HG03565 (cell line): ENCODE measurements around the gene HYAL2.

Source experiments
- ATAC-seq: cut with Tn5 transposase; IDR thresholded peaks from one replicate; pipeline ENCODE4 v1.9.1; 2021; ENCODE audit warnings: mild to moderate bottlenecking, moderate library complexity; ENCODE audit not compliant: unreplicated experiment

HYAL2 gene

GRCh38 chr3:50322386-50323091, at the start of gene HYAL2:
TSS of gene HYAL2 (minus strand) at chr3:50322745. CDS start at chr3:50320489, 2,256 bp downstream.
- ATAC-seq: no peak

DNA sequence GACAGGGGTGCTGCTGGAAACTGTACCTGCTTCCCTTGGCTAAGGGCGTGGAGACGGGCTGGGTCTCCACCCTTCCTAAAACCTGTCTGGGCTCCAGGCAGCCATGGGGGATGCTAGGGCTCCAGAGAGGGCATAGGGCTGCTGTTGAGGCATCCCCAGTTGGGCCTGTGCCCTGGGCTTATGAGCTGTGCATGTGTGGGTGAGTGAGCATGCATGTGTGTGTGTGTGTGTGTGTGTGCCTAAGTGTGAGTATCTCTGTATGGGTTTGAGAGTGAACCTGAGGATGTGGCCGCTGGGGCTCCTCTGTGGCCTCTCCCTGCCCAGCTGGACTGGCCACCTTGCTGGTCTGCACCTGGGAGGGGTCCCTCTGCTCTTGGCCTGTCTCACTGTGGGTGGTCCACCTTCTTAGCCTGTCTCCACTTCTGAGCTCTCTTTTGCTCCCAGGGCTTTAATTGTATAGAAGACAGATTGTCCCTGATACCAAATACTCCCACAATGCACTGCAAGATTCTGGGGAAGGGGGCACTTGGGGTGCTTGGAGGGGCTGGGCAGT, 48.7 kb upstream of the HYAL2 start:
- no peak for ATAC-seq

GRCh38 chr3:50370594-50370993, 48.0 kb upstream of the HYAL2 start:
- ATAC-seq: no peak

DNA sequence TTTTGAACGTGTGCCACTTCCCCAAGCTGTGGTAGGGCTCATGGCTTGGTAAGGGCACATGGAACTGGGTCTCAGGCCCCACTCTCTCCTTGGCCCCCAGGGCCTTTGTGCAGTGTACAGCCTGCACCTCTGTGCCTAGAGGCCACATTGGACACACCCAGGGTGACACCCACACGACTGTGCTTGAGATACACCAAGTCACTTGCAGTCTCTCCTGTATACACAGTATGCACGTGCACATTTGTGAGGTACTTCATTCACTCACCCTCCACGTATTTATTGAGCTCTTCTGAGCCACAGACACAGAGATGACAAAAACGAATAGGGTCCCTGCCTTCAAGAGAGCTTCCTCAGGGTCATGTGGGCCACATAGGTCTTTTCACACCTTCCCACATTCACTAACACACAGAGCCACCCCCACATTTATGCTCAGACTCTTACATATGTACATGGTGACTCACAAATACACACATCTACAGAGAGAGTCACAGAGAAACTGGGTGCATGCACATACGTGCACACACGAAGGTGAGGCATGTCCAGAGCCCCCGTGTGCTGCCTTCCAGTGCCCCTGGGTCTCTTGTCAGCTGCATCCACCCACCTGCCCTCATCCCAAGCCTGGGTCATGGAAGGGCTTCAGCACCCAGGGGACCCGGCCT, 46.6 kb upstream of the HYAL2 start:
- ATAC-seq: no peak

- ATAC-seq: no peak
Measured at GRCh38 chr3:50365842-50366220, 43.3 kb upstream of the HYAL2 start.

- ATAC-seq: peak; percentile 70
Measured at GRCh38 chr3:50365080-50365841, 42.7 kb upstream of the HYAL2 start.

DNA sequence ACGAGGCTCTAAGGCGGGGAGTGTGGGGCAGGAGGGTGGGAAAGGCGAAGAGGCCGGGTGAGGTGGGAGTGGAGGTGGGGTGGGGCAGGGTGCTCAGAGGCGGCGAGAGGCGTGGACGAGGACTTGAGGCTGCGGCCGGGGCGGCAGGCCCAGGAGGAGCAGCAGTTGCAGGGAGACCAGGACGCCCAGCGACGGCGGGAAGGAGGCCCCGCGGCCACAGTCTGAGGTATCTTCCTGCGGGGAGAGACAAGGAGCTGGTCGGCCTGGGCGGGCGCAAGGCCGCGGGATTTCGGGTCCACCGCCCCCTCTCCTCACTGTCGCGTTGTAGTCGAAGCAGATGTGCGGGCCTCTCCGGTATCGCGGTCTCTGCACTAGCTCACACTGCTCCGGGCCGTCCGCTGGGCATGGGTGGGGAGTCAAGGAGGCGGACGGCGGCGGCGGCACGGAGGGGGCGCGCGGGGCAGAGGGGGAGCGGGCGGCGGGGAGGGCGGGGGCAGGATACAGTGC, 42.1 kb upstream of the HYAL2 start:
- no peak for ATAC-seq

DNA sequence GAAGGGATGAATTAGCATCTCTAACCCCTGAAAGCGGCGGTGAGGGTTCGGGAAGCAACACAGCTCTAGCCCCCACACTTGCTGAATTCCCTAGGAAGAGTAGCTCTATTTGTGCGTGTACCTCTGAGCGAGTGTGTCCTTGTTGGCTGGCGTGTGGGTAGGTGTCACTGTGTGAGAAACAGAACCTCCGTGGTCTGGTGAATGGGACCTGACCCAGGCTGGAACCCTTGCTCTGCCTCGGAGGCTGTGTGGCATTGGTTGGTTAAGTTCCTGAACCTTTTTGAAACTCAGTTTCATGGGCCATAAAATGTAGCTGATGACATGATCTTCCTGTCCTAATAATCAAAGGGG, 37.2 kb upstream of the HYAL2 start:
- peak; percentile 4 for ATAC-seq

GRCh38 chr3:50358911-50359759, 36.6 kb upstream of the HYAL2 start, which contains the start of gene TMEM115:
TSS of gene TMEM115 (minus strand) at chr3:50359521. CDS start at chr3:50359063, 458 bp downstream.
- peak; percentile 93 for ATAC-seq

GRCh38 chr3:50358355-50358910, 35.9 kb upstream of the HYAL2 start:
- ATAC-seq: no peak

DNA sequence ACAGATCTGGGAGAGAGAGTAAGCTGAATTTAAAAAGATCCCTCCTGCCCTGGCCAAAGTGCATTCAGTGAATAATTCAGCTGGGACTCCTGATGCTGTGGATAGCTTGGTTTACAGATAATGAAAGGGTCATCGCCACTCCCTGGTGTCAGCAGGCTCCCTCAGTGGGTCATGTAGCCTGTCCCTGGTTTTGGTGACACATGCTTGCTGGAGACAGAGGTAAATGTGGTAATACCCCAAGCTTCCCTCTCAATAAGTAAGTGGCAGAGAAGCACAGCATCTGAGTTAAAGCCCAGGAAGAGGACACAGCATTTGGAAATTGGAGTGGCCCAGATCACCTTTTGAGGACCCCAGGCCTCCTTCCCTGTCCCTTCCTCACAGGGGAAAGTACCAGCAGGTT, 34.9 kb upstream of the HYAL2 start:
- ATAC-seq: no peak

DNA sequence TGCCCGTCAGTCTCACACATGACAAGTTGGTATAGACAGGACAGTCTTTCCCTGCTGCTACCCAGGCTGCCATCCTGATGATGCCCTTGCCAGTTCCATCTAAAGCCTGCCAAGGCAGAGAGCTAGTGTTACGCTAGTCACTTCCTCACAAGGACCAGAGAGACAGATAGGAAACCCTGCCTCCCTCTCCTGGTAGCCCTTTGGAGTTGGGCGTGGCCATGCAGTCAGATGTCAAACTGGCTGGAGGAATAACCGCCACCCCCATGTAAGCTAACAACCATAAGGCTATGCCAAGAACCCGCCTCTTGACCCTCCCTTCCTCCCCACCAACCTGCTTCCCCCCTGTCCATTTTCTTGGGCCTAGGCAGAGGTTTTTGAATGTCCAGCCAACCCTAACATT, 34.0 kb upstream of the HYAL2 start:
- no peak for ATAC-seq

DNA sequence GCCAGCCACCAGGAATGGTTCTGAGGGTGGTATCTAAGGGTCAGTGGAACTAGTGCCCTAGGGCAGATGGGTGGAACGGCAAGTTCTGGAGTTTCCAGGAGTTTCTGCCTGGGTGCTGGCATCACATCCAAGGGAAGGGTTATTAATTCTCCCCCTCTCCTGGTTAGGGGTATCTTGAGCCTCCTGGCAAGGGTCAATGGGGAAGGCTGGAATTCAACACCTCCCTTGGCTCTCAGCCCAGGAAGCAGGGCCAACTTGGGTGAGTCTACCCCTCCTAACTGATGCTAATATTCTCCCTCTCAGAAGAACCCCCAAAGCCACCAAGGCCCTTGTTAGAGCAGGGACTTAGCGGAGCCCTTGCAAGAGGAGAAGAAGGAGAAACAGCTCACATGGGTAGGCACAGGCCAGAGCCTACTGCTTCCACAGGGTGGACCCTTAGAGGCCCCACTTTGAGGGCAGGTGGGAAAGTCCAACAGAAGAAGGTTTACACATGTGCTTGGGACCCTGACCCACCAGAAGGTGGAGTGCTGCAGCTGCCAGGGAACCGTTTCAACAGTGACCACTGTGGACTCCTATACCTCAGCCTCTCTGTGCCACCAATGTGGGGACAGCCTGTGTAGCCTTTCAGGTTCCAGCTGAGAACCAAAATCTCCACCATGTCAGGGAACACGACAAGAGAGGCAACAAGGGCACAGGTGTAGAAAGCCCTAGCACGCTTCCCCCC, 33.4 kb upstream of the HYAL2 start:
- ATAC-seq: no peak

- no peak for ATAC-seq
Measured at GRCh38 chr3:50354850-50355249, 32.3 kb upstream of the HYAL2 start.

GRCh38 chr3:50354186-50354764, 31.7 kb upstream of the HYAL2 start:
- no peak for ATAC-seq

DNA sequence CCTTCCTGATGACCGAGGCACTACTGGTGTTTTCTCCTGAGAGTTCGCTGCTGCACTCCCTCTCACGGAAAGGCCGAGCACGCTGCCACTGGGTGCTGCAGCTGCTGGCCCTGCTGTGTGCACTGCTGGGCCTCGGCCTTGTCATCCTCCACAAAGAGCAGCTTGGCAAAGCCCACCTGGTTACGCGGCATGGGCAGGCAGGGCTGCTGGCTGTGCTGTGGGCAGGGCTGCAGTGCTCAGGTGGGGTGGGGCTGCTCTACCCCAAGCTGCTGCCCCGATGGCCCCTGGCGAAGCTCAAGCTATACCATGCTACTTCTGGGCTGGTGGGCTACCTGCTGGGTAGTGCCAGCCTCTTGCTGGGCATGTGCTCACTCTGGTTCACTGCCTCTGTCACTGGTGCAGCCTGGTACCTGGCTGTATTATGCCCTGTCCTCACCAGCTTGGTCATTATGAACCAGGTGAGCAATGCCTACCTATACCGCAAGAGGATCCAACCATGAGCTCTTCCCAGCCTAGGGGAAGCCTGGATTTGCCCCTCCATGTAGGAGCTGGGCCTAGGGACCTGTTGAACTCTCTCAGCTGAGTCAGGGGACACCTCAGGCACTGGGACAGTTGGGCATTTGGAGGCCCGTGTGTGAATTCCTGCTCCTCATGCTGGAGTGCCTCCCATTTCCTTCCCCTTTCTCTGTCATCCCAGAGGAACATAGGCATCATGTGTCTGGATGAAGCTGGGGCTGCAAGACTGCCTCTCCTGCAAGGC, 30.9 kb upstream of the HYAL2 start:
- ATAC-seq: no peak

- no peak for ATAC-seq
Measured at GRCh38 chr3:50352781-50353180, 30.2 kb upstream of the HYAL2 start.

DNA sequence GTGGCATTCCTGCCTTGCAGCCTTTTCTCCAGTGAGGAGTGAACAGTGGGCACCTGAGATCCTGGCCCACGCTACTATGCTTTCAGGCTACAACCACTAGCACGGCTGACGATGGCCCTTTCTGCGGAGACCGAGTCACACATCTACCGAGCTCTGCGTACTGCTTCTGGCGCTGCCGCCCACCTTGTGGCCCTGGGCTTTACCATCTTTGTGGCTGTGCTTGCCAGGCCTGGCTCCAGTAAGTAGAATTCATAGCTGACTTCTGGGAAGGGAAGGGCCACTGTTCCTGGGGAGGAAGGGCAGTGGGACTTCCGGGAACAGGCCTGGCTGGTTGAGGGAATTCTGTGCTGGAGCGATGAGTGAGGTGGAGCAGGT, 28.8 kb upstream of the HYAL2 start:
- no peak for ATAC-seq
